HG03097 (cell line): ENCODE data around the gene TRIM10.

ENCODE experiments used
- ATAC-seq: cut with Tn5 transposase; IDR thresholded peaks from one replicate; pipeline ENCODE4 v1.9.1; 2021; ENCODE audit not compliant: unreplicated experiment, low FRiP score

The TRIM10 gene, protein sequence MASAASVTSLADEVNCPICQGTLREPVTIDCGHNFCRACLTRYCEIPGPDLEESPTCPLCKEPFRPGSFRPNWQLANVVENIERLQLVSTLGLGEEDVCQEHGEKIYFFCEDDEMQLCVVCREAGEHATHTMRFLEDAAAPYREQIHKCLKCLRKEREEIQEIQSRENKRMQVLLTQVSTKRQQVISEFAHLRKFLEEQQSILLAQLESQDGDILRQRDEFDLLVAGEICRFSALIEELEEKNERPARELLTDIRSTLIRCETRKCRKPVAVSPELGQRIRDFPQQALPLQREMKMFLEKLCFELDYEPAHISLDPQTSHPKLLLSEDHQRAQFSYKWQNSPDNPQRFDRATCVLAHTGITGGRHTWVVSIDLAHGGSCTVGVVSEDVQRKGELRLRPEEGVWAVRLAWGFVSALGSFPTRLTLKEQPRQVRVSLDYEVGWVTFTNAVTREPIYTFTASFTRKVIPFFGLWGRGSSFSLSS

DNA sequence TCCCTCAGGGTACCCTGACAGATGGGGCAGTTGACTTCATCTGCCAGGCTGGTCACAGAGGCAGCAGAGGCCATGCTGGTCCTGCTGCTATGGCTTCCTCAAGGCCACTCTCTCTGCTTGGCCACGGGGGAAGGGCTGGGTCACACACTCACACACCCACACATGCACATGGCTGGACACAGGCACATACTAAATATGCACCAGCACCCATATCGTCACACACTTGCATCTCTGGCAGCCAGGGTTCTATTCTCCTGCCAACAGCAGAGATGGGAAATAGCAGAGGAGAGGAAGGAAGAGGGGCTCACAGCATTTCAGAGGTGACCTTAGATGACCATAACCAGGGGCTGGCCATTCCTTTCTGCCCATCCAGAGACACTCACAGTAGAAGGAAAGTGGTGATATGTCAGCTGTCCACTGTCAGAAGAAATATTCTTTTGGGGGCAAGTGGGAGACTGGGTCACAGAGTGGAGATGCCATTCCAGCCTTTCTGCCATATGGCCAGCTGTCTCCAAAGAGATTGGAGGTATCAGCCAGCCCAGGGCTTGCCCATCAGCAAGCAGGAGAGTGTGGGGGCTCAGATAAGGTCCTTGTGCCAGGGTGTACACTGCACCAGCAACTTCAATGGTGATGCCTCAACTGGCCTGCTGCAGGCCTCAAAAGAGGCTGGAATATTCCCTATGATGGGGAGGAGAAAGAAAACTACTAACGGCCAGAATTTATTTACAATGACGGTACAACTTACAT, at the start of gene TRIM10:
TRIM10 (minus strand) TSS at position 427 of the 747 bp plus-strand sequence; CDS start at position 74, 353 bp downstream.
- ATAC-seq = no peak

DNA sequence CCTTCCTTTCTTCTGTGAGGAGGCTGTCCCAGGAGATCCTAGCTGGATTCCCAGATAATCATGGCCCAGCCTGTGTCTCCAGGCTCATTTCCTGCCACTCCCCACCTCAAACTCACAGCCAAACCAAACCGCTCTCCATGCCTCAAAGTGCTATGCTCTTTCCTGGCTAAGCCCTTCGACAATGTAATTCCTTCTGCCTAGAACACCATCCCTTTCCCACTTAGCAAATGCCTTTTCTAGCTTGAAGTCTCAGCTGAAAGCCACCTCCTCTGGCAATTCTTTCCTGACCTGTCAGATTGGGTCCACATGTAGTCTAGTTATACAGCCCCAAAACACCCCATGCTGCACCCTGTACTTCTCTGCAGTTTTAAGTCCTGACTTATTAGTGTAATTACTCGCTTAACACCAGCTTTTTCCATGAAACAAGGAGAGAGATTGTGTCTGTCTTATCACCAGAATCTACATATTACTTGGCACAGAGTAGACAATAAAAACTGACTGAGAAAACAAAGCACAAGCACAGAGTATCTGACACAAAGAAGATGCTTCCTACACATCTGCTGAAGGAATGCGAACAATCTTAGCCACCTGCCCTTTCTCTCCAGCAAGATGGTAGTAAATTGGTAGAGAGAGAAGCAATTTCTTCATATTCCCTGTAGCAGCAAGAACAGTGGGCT, 46.7 kb upstream of the TRIM10 start:
- no peak for ATAC-seq

DNA sequence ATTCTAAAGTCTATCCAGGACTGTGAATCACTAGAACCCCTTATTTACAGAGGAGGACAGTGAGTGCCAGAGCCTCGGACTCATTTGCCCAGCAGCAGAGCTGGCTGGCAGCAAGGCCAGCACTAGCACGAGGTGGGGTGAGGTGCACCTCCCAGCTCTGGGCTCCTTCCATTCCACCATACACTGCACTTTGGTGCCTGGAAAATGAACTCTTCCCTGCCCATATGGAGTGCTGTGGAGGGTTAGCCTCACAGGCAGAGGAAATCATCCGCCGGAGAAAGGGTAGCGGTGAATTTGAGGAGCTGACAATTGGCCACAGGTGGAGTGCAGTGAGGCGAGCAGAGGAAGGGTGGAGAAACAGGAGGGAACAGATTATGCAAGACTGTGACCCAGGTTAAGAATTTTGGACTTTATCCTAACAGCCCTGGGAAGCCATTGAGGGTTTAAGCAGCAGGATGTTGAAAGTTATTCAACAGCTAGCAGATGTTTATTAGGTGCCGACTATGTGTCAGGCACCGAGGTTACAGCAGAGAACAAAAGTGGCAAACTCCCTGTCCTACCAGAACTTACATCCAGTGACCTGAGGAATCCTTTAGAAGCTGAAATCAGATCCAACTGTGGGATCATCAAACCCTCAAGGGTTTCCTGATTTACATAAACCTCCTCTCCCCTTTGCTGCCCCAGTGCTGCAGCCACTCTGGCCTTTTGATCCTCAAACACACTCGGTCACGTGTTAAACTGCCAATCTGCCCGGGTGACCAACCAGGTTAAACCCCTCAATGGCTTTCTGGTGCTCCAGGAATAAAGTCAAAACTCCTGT, 46.0 kb upstream of the TRIM10 start:
- ATAC-seq = no peak

DNA sequence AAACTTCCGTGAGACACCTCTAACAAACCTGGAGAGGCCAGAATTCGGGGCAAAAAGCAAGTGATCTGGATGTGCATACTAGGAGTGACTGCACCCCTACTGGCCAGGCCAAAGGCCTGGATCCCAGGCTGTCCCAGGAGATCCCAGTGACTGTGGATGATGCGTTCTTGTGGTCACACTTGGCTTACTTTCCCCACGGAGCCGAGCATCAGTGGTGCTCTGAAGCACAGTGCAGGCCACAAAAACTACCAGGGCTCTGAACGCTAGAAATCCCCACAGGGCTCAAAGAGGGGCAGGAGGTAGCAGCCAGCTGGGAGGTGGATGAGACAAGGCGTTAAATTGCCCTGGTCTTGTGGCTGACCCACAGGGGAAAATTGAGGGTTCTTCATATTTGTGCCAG, 45.1 kb upstream of the TRIM10 start:
- no peak for ATAC-seq

DNA sequence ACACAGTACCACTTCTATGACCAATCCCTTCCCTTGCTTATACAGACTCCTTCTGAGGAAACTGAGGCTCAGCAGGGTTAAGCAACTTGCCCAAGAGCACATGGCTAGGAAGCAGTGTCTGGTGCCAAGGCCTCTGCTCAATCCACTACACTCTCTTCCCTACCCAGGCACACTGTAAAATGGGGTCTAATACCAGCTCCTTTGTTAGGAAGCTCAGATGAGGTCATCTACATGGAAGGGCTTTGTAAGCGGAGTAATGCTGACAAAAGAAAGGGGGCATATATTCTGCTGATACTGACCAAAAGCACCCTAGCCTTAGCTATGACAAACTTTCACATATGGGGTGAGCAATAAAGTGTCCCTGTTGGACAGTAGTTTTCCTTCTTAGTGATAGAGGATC, 43.1 kb upstream of the TRIM10 start:
- ATAC-seq = no peak

DNA sequence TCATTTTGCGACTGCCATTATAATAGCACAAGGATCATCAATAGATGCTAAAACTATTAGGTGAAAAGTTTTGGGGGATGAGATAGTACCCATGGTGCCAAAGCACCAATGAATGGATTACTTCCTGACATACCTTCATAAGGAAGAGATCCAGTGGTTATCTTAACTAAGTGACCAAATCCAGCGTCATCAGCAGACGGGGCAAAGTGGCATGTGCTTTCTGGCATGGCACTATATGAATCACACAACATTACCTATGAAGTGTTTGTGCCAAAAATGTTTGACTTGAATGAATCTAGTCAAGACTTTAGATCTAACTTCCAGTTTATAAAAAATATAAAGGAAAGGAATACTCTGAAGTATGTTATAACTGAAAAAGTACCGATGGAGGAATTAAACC, 41.4 kb upstream of the TRIM10 start:
- no peak for ATAC-seq

DNA sequence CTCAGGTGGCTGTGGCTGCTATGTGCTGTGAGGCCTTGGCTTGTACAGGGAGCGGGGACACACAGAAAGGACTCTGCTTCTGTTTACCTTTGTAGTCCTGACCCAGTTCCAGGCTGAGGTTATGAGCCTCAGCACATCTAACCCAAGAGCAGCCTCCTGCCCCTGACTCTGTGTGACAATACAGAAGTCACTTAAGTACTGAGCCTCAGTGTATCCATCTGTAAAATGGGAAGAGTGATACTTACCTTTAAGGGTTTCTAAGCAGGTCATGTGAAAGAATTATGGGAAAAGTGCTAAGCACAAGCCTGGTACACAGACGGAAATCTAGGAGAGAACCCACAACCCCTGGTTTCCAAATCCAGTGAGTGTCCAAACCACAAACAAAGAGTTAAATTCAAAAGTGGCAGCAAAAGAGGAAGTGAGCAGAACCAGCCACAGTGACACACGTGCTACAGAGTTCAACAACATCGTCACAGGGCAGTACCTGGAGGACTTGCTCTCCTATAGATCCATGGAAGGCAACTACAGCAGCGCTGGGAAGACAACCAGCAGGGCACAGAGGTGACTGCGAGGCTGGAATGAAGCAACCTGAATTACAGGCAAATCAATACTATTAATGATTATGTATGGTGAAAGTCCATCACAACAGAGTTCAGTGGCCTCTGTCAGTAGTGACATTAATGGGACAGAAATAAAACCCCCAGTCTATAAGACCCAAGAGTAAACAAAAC, 39.7 kb upstream of the TRIM10 start:
- no peak for ATAC-seq

DNA sequence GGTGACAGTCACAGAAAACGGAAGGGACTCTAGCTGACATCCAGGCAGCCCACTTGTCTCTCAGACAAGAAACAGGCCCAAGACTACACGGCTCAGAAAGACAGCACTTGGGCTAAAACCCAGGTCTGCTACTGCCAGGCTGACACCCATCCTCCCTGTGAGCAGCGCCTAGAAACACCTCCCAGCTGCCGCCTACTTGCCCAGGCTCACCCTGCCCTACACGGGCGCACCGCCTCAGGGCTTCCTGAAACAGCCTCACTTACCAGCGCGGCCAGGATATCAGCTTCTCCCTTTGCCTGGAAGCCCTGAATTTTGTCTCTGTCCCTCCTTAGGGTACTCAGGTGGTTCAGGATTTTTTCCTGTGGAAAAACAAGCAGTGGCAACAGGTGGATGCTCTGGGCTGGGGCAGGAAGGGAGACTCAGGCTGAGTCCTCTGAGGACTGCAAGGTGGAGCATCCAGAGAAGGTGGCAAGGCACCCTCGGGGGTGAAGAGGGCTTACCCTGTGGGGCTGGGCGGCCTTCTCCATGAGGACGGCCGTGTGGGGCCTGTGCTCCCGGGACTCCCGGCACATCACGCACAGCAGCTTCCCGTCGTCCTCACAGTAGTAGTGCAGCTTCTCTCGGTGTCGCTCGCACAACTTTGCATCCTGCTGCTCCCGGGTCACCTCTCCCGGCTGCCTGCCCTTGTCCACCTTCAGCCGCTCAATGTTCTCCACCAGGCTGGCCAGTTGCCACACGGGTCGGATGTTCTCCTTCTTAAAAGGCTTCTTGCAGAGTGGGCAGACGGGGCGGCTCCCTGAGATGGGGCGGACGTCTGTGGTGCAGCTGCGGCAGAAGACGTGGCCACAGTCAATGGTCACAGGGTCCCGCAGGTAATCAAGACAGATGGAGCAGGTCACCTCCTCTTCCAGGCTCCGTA, 37.4 kb upstream of the TRIM10 start:
- ATAC-seq = no peak

DNA sequence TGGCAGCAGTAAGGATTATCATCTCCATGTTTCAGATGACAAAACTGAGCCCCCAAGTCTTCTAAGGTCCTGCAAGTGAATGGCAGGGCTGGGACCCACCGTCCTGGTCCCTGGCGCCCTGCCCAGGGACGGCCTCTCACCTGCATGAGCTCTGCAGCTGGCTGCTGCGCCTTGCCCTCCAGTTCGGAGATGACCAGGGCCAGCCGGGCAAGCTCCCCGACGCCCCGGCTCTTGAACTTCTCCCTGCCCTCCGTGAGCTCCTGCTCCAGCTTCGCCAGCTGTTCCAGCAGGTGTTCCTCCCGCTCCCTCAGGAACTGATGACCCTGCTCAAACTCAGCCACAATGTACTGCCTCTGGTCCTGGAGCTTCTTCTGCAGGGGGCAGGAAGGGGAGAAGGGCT, 35.4 kb upstream of the TRIM10 start:
- no peak for ATAC-seq

DNA sequence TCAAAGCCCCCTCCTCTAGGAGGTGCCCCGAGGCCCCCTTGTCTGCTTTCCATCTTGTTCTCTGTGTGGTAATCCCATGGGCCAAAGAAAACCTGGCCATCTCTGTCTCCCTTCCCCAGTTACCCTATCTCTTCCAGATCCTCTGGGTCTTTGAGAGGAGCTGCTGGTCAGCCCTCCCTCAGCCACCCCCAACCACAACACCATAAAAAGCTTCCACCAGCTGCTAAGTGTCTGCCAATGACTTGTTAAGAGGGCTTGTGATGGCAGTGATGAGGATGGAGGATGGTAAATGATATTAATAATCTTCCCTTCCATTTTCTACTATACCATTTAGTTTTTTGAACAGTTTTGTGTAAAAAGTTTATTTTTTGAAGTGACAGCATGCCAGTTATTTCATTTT, 34.9 kb upstream of the TRIM10 start:
- no peak for ATAC-seq

DNA sequence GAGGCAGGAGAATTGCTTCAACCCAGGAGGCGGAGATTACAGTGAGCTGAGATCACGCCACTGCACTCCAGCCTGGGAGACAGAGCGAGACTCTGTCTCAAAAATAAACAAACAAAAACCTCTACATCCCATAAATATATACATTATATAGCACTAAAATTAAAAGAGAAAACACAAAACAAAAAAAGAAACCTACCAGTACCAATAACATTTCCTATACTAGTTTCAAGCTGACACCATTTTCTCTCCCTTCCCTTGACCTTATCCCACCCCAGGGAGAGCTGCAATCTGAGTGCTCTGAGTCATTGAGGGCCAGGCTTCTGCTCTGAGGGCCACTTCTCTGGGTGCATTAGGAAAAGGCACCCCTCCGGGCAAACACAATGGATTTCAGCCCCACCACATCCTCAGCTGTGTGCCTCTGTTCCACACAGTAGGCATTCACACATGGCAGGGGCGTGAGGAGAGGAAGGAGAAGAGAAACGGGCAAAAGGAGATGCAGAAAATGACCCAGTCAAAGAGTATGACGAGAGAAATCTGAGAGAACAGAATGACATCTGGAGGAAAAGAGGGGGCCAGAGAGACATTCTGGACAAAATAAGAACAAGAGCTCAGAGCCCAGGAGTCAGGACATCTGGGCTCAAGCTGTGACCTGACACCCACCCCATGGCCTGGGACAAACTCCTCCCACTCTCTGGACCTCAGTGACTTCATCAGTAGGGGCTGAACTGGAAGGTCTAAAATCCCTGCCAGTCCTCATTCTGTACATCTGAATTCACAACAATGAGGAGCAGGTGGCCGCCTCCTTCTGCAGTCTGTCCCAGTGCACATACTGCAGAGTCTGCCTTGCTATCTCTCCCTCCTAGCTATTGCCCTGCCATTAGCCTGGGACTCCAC, 34.0 kb upstream of the TRIM10 start:
- no peak for ATAC-seq

DNA sequence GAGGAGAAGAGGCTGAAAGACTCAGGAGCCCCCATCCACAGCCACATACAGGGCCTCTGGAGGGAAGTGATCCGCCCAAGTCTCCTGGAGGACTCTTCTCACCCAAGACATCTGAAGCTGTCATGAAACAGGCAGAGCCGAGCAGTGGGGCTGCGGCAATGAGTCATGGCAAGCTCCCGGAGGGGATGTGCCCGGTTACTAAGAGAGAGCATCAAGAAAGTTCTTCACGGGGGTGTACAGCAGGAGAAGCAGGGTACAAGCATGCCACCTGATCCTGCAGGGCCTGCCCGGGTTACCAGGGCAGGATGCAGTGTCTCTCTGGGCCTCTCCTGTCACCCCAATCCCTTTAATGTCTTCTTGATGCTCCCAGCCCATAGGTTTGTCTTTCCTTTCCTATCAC, 31.1 kb upstream of the TRIM10 start:
- ATAC-seq = no peak

DNA sequence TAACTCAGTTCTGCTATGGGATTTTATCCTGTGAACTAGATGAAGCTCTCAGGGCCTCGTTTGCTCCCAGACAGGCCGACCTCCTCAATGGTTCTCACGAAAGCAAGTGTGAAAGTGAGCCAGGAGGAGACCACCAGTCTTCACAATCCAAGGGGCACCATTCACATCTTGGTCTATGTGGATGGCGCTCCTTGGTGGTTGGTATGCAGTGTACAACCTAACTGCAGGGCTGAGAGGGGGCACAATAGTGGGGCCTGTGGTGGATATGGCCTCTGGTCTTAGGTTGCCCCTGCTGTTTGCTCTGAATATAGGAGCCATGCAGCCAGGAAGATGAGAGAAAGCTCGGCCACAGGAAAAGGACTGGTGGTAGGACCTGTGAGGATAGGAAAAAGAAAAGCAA, 27.5 kb upstream of the TRIM10 start:
- ATAC-seq = no peak

DNA sequence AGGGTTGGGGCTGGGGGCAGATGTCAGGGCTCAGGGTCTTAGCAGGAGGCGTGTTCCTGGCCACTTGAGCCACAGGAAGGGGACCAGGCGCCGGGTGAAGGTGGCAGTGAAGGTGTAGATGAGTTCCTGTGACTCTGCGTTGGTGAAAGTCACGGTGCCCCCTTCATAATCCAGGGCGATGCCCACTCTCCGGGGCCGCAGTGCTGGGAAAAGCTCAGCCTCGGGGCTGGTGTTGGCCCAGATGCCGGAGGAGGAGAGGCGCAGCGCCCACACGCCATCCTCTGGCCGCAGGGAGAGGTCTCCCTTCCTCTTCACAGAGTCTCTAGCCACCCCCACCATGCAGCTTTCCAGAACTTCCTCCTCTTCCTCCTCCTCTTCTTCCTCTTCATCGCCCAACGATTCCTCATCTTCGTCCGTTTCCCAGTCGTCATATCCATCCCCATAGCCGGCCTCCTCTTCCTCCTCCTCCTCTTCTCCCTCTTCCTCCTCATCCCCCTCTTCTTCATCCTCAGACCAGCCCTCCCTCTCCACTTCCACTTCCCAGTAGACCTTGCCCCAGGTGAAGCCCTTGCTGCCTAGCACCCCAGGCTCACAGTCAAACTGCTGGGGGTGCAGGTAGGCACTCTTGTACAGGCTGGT, 25.0 kb upstream of the TRIM10 start:
- no peak for ATAC-seq

DNA sequence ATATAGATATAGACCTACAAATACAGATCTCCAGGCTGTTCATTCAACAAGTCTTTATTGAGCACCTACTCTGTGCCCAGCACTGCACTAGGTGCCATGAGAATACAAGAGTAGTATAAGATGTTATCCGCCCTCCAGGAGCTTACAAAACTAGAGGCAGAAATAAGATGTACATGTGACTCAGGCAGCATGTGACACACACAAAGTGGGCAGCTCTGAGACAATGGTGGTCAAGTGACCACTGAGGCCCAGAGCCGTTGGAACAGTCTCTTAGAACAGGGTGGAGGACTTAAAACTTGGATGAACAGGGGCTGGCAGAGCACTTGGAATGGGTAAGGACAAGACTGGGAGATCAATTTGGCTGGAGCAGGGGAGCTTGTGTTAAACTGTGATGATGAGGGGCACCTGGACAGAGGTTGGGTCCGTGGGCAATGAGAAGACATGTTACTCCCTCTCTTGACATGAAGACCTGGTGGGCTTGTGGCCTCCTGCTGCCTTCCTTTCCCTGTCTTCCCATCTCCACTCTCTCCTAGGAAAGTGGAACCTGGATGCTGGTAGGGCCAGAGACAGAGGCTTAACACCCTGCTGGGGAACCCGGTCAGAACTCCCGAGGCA, 23.5 kb upstream of the TRIM10 start:
- ATAC-seq = no peak

DNA sequence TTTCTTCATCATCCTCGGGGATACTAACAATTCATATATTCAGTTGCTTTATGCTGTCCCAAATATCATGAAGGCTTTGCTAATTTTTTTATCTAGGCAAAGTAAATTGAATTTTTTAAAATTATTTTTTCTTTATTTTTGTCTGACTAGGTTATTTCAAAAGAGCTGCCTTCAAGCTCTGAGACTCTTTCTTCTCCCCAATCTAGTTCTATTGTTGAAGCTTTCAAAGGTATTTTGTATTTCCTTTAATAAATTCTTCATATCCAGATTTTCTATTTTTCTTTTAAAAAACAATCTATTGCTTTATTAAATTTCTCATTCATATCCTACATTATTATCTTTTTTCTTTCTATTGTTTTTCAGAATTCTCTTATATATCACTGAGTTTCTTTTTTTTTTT, 19.1 kb upstream of the TRIM10 start:
- no peak for ATAC-seq

DNA sequence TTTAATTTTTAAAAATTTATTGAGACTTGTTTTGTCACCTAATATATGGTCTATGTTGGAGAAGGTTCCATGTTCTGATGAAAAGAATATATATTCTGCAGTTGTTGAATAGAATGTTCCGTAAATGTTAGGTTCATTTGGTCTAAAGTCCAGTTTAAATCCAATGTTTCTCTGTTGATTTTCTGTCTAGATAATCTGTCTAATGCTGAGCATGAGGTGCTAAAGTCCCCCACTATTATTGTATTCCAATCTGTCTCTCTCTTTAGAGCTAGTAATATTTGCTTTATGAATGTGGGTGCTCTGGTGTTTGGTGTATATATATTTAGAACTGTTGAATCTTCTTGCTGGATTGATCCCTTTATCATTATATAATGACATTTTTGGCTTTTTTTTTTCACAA, 17.8 kb upstream of the TRIM10 start:
- no peak for ATAC-seq
